Gastrocnemius medialis (tissue), 4 donors: Measurements from ENCODE around the gene PIH1D1.

Experiments
- POLR2A ChIP-seq, 2 donors: fragments of 450-650 bp; IDR thresholded peaks; one replicate each; pipeline ENCODE4 v1.6.1; 2017; ENCODE audit warnings: antibody characterized with exemption in 2 of 2, mild to moderate bottlenecking in 2 of 2, moderate library complexity in 2 of 2
- TF ChIP-seq, protein P1 (sequence below), 5 experiments: fragments of 450-650 bp in 3 of 5; fragments of 200-600 bp in 2 of 5; sonication (generic) in 2 of 5; IDR thresholded peaks in 4 of 5; conservative IDR thresholded peaks in 1 of 5; 1 replicate in 4 of 5; 2 replicates in 1 of 5; pipeline ENCODE4 v1.5.1; 2016 to 2019; ENCODE audit warnings: antibody characterized with exemption in 5 of 5, mild to moderate bottlenecking in 3 of 5, moderate library complexity in 3 of 5

DNA sequence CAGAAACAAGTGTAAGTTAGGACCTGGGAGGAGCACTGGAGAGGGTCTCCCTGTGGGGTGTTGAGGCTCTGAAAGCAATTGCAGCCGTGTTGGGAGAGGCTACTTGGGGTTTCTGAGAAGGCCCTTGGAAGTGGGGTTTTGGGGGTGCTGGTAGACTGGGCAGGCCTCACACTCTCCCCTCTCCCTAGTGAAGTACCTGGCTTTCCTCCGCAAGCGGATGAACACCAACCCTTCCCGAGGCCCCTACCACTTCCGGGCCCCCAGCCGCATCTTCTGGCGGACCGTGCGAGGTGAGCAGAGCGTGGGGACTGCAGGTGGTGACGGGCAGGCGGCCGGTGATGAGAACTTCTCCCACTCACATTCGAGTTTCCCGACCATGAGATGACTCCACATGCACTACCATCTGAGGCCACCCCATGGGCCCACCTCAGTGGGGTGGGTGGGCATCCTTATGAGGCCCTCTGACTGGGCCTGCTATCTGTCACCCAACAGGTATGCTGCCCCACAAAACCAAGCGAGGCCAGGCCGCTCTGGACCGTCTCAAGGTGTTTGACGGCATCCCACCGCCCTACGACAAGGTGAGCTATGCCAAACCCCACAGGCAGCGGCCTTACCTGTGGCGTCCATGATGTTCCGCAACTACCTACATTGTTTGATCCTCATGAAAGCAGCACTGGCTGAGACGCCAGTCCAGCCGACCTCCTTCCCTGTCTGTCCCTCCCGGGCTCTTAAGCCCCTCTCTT lies 38.8 kb upstream of the PIH1D1 start:
- TF ChIP-seq, protein P1, sequence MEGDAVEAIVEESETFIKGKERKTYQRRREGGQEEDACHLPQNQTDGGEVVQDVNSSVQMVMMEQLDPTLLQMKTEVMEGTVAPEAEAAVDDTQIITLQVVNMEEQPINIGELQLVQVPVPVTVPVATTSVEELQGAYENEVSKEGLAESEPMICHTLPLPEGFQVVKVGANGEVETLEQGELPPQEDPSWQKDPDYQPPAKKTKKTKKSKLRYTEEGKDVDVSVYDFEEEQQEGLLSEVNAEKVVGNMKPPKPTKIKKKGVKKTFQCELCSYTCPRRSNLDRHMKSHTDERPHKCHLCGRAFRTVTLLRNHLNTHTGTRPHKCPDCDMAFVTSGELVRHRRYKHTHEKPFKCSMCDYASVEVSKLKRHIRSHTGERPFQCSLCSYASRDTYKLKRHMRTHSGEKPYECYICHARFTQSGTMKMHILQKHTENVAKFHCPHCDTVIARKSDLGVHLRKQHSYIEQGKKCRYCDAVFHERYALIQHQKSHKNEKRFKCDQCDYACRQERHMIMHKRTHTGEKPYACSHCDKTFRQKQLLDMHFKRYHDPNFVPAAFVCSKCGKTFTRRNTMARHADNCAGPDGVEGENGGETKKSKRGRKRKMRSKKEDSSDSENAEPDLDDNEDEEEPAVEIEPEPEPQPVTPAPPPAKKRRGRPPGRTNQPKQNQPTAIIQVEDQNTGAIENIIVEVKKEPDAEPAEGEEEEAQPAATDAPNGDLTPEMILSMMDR (IDR thresholded peaks at IDR 0.05 in 4 of 5, conservative IDR thresholded peaks at IDR 0.05 in 1 of 5): no peak
- no peak for TF ChIP-seq POLR2A (IDR thresholded peaks at IDR 0.05)
